Stomach (tissue), 9 donors: ENCODE measurements around the gene HSPG2. TPM values are rescaled to one million over a fixed set of nuclear protein-coding genes. Genes with fewer than 3 reads are reported as not detected.

Experiments
- DNase-seq, 2 donors: peaks; one replicate each; pipeline versions ENCODE4 v3.0.0 to v3.0.0-alpha.2; 2013 to 2019
- H3K27ac ChIP-seq, 5 donors: fragments of 200-600 bp in 4 of 5; sonication (generic) in 4 of 5; one replicate each; pipeline ENCODE4 v1.5.1; 2013 to 2019; ENCODE audit warnings: mild to moderate bottlenecking in 1 of 5, moderate library complexity in 1 of 5
- H3K27me3 ChIP-seq, 3 donors: fragments of 200-600 bp; sonication (generic); one replicate each; pipeline ENCODE4 v1.5.1; 2017 to 2019; ENCODE audit warnings: mixed run types in 1 of 3
- H3K36me3 ChIP-seq, 4 donors: fragments of 200-600 bp; sonication (generic); 1 replicate in 3 of 4; 2 replicates in 1 of 4; pipeline ENCODE4 v1.5.1; 2016 to 2019
- H3K4me1 ChIP-seq, 4 donors: fragments of 200-600 bp; sonication (generic); one replicate each; pipeline ENCODE4 v1.5.1; 2016 to 2019
- H3K4me3 ChIP-seq, 4 donors: fragments of 200-600 bp; sonication (generic) in 3 of 4; one replicate each; pipeline ENCODE4 v1.5.1; 2016 to 2019; ENCODE audit warnings: mild to moderate bottlenecking in 1 of 4
- H3K9me3 ChIP-seq, 4 donors: fragments of 200-600 bp; sonication (generic); one replicate each; pipeline ENCODE4 v1.5.1; 2016 to 2019
- CTCF ChIP-seq, 7 experiments: fragments of 450-650 bp in 4 of 7; fragments of 200-600 bp in 3 of 7; sonication (generic) in 3 of 7; IDR thresholded peaks; one replicate each; pipeline ENCODE4 v1.5.1; 2016 to 2019; ENCODE audit warnings: antibody characterized with exemption in 7 of 7, control low read depth in 2 of 7, mild to moderate bottlenecking in 1 of 7
- EP300 ChIP-seq: sonication (generic); formaldehyde crosslinking; IDR thresholded peaks from one replicate; pipeline ENCODE4 v1.6.1; 2017; ENCODE audit warnings: antibody characterized with exemption
- POLR2A ChIP-seq, 4 donors: fragments of 450-650 bp; IDR thresholded peaks; one replicate each; pipeline ENCODE4 v1.6.1; 2016; ENCODE audit warnings: antibody characterized with exemption in 4 of 4, control low read depth in 2 of 4, mild to moderate bottlenecking in 1 of 4, moderate library complexity in 1 of 4
- POLR2AphosphoS5 ChIP-seq, 3 donors: sonication (generic); formaldehyde crosslinking; IDR thresholded peaks; one replicate each; pipeline ENCODE4 v1.6.1; 2016; ENCODE audit warnings: antibody characterized with exemption in 3 of 3
- WGBS, 5 donors: extraction: QIAGEN DNeasy Blood & Tissue Kit in 3 of 5; methylation state at CpG; one replicate each; pipeline versions ENCODE4 v1.1.5 to v1.1.7; 2013 to 2018; 5-methylcytosine and 5-hydroxymethylcytosine counted together
- intact Hi-C: fragments of 100-400 bp; cut with DNase I; formaldehyde crosslinking; loops from one replicate; pipeline ENCODE4 v1.15.1; 2023; ENCODE audit warnings: low total_unique reads
- polyA plus RNA-seq, 3 donors: library from polyadenylated mRNA; stranded (reverse); fragments of 200-250 nt; gene quantifications; one replicate each; pipeline ENCODE4 v1.2.3, GENCODE V29; 2013
- total RNA-seq, 5 donors: library from RNA; depleted of rRNA; stranded (reverse); fragments of >200 nt; gene quantifications; one replicate each; pipeline versions ENCODE4 v1.1.0 to v1.2.3, GENCODE V29; 2014 to 2016
- donor health status: healthy with polysubstance abuse.
- donor health status: Bipolar disorder and iron deficiency.
- donor health status: healthy.

Gene HSPG2
- total and polyA plus RNA-seq, 8 donors: 21.7 to 504 (median 133) TPM

- peak overlapping the region in 3 of 5 donors; percentile 7 to 43 (median 35) for H3K27ac ChIP-seq
- 92 to 96% (median 94%) methylated on average over 3 to 12 of the region's 12 CpGs for WGBS, 5 donors
- H3K9me3 ChIP-seq: no peaks in the 10 kb centered on the region
- H3K4me1 ChIP-seq: peaks cover 0 to 42% (median 14%) of the 10 kb centered on the region in 4 donors
- no peaks in the 10 kb centered on the region for H3K27me3 ChIP-seq
- intact Hi-C loops: no loop called here
- H3K36me3 ChIP-seq: peaks cover 73 to 89% (median 79%) of the 10 kb centered on the region in 4 donors
- H3K4me3 ChIP-seq: no peak overlapping the region
- TF ChIP-seq POLR2AphosphoS5 (IDR thresholded peaks at IDR 0.05): no peak
- TF ChIP-seq POLR2A (IDR thresholded peaks at IDR 0.05): no peak
- no peak for TF ChIP-seq EP300
- no peak for TF ChIP-seq CTCF (IDR thresholded peaks at IDR 0.05)
- DNase-seq: no peak
These were observed 73.1 kb downstream of the HSPG2 start for GRCh38 chr1:21863981-21864380.

- no peak for DNase-seq
- Histone ChIP-seq H3K27me3 (no peaks in the 10 kb centered on the region), H3K4me1 (peaks cover 0 to 23% (median 6%) of the 10 kb centered on the region in 4 donors), H3K27ac (peak overlapping the region in 3 of 5 donors; percentile 38 to 75 (median 49)), H3K4me3 (no peak overlapping the region), H3K9me3 (no peaks in the 10 kb centered on the region), H3K36me3 (peaks cover 81 to 96% (median 89%) of the 10 kb centered on the region in 4 donors)
- WGBS, 5 donors: 82 to 89% (median 87%) methylated on average over 18 to 19 of the region's 19 CpGs
- peak in 1 of 3 donors; percentile 46 for TF ChIP-seq POLR2AphosphoS5 (IDR thresholded peaks at IDR 0.05)
- no peak for TF ChIP-seq CTCF (IDR thresholded peaks at IDR 0.05)
- no peak for TF ChIP-seq EP300
- intact Hi-C loops: no loop called here
These were observed 75.3 kb downstream of the HSPG2 start for GRCh38 chr1:21861602-21862429.

GRCh38 chr1:21860971-21861370 lies 76.1 kb downstream of the HSPG2 start:
- WGBS, 5 donors: 39 to 74% (median 66%) methylated on average over 3 of the region's 3 CpGs
- intact Hi-C loops: no loop called here

More at GRCh38 chr1:21860971-21861370, 76.1 kb downstream of the HSPG2 start:
- Histone ChIP-seq H3K4me1 (peaks cover 0 to 15% (median 3%) of the 10 kb centered on the region in 4 donors), H3K27me3 (no peaks in the 10 kb centered on the region), H3K27ac (peak overlapping the region in 2 of 5 donors; percentile 49 to 75), H3K36me3 (peaks cover 85 to 98% (median 95%) of the 10 kb centered on the region in 4 donors), H3K4me3 (no peak overlapping the region), H3K9me3 (no peaks in the 10 kb centered on the region)
- TF ChIP-seq EP300 (no peak), POLR2AphosphoS5 (IDR thresholded peaks at IDR 0.05) (no peak), CTCF (IDR thresholded peaks at IDR 0.05) (no peak), POLR2A (IDR thresholded peaks at IDR 0.05) (no peak)
- DNase-seq: no peak
